Ectodermal cell (in vitro differentiated cells): Measurements from ENCODE around the gene CRY2.
"Not testable (repeated sequence)": the region's sequence is repeated elsewhere in the genome, so short reads cannot be mapped to it uniquely, and the experiment has no call there.

Source experiments
- H3K27ac ChIP-seq: 2 replicates; pipeline ENCODE4 v1.7.0; 2013; ENCODE audit warnings: mild to moderate bottlenecking, low read depth, low read length; ENCODE audit not compliant: insufficient read depth, poor library complexity, severe bottlenecking
- H3K27me3 ChIP-seq: 2 replicates; pipeline ENCODE4 v1.7.0; 2013; ENCODE audit warnings: mild to moderate bottlenecking, low read length; ENCODE audit not compliant: insufficient read depth, control insufficient read depth, poor library complexity, severe bottlenecking
- H3K36me3 ChIP-seq: one replicate; pipeline ENCODE4 v1.7.0; 2013; ENCODE audit warnings: low read length; ENCODE audit not compliant: control insufficient read depth, insufficient read depth
- H3K4me1 ChIP-seq: one replicate; pipeline ENCODE4 v1.7.0; 2013; ENCODE audit warnings: low read length; ENCODE audit not compliant: control insufficient read depth, insufficient read depth
- H3K4me3 ChIP-seq: 2 replicates; pipeline ENCODE4 v1.7.0; 2013; ENCODE audit warnings: low read depth, low read length, control low read depth; ENCODE audit not compliant: insufficient read depth
- H3K9me3 ChIP-seq: 2 replicates; pipeline ENCODE4 v1.7.0; 2013; ENCODE audit warnings: mild to moderate bottlenecking, low read length, moderate library complexity; ENCODE audit not compliant: control insufficient read depth
- WGBS, 2 experiments: methylation state at CpG; one replicate each; pipeline ENCODE4 v1.1.7; 2013; ENCODE audit warnings: missing lambda C conversion rate in 2 of 2; 5-methylcytosine and 5-hydroxymethylcytosine counted together

Gene CRY2

DNA sequence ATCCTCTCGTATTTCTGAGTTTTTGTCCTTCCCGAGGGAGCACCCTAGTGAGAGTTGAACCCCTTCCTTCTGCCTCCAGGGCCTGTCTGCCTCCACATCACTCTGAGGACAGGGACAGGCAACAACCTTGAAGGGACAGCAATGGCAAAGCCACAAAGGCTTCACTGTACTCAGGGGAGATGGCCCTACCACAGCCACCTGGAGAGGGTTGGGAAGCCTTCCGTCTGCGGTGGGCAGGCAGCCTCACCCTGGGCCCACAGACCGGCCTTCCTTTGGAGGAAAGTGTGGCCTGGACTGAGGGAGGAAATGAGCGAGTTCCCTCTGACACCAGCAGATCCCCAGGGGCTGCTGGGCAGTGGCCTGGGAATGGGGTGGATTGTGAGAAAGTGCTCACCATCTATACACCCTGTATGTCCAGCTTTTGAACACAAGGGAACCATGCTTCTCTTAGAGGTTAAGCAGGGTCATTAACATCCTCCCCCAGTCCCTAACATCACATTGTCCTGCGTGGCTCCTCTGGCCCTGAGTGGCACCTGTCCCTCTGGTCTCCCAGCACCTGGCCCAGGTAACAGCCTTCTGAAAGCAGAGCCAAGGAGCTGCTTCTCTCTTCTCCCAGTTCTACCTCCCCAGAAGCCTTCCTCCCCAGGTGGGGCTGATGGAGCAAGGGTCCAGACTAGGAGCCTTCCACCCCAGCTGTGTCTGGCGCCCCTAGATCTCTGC lies 35.5 kb upstream of the CRY2 start:
- Histone ChIP-seq H3K36me3 (peaks cover 4% of the 10 kb centered on the region), H3K4me1 (peaks cover 2% of the 10 kb centered on the region), H3K27ac (no peak overlapping the region), H3K4me3 (no peak overlapping the region), H3K27me3 (no peaks in the 10 kb centered on the region), H3K9me3 (no peaks in the 10 kb centered on the region)
- WGBS, 2 experiments = 91 to 95% methylated on average over 8 of the region's 8 CpGs

DNA sequence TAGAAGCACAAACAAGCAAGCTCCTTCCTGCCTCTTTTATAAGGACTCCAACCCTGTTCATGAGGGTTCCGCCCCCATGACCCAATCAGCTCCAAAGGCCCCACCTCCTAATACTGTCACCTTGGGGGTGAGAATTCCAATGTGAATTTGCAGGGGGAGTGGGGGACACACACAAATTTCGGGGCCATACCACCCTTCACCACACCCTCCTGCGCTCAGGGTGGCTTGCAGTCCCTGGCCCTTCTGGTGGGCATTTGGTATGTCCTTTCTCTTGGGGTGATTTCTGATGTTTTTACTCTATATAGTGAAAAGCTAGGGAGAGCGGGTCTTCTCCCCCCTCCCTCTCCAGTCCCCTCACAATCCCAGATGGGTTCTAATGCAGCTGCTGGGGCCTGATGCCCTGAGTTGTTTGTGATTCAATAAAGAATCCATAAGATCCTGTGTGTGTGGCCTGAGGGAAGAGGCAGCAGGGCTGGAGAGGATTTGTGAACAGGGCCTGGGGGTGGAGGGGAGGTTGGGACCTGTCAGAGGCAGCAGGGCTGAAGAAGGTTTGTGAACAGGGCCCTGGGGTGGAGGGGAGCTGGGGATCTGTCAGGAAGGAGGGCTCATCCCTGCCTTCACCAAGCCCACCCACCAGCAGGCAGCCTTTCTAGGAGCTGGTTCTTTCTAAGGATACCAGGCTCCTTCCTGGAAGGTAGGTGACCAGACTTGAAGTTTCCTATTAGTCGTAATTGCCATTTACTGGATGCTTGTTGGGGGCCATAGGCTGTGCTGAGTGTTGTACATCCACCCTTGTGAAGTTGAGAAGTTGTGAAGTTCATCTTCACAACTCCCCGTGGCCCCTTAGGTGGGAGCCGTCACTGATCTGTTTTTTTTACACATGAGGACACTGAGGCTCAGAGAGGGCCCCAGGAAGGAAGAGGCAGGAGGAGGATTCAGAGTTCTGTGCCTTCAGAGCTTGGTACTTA lies 34.4 kb upstream of the CRY2 start:
- WGBS, 2 experiments = 78 to 86% methylated on average over 4 to 6 of the region's 7 CpGs

GRCh38 chr11:45815747-45816146 lies 31.5 kb upstream of the CRY2 start:
- Histone ChIP-seq H3K36me3 (peaks cover 4% of the 10 kb centered on the region), H3K4me1 (peaks cover 5% of the 10 kb centered on the region), H3K27me3 (no peaks in the 10 kb centered on the region), H3K9me3 (no peaks in the 10 kb centered on the region), H3K4me3 (no peak overlapping the region), H3K27ac (no peak overlapping the region)
- WGBS, 2 experiments = 87 to 88% methylated on average over 3 of the region's 3 CpGs

More for the DNA sequence above, 34.4 kb upstream of the CRY2 start:
- Histone ChIP-seq H3K36me3 (peaks cover 4% of the 10 kb centered on the region), H3K4me1 (peaks cover 5% of the 10 kb centered on the region), H3K27me3 (no peaks in the 10 kb centered on the region), H3K4me3 (no peak overlapping the region), H3K27ac (no peak overlapping the region), H3K9me3 (no peaks in the 10 kb centered on the region)

DNA sequence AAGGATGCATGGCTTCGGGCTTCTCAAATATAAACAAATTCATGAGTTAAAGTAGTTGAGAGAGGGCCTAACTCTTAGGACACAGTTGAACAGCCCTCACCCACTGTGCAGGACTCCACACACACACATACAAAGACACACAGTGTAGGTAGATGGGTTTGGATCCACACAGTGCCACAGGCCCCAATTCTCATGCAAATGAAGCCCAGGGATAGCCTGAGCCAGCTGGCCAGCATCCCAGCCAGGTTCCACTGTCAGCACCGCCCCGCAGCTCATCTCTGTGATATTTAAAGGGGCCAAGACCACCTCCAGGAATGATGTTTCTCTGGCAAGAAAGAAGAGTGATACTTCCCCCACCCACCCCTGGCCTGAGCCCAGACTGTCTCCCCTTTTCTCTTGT lies 30.7 kb upstream of the CRY2 start:
- H3K27me3 ChIP-seq = no peaks in the 10 kb centered on the region
- peaks cover 5% of the 10 kb centered on the region for H3K4me1 ChIP-seq
- no peak overlapping the region for H3K27ac ChIP-seq
- H3K36me3 ChIP-seq = peaks cover 4% of the 10 kb centered on the region
- H3K4me3 ChIP-seq = no peak overlapping the region
- H3K9me3 ChIP-seq = no peaks in the 10 kb centered on the region
- WGBS, 2 experiments = 10 to 12% methylated on average over 3 of the region's 3 CpGs

- Histone ChIP-seq H3K27me3 (no peaks in the 10 kb centered on the region), H3K4me3 (no peak overlapping the region), H3K36me3 (no peaks in the 10 kb centered on the region), H3K27ac (no peak overlapping the region), H3K9me3 (no peaks in the 10 kb centered on the region), H3K4me1 (peaks cover 5% of the 10 kb centered on the region)
- WGBS, 2 experiments = 90 to 94% methylated on average over 7 of the region's 7 CpGs
These were observed 30.1 kb upstream of the CRY2 start for GRCh38 chr11:45817191-45817590.

DNA sequence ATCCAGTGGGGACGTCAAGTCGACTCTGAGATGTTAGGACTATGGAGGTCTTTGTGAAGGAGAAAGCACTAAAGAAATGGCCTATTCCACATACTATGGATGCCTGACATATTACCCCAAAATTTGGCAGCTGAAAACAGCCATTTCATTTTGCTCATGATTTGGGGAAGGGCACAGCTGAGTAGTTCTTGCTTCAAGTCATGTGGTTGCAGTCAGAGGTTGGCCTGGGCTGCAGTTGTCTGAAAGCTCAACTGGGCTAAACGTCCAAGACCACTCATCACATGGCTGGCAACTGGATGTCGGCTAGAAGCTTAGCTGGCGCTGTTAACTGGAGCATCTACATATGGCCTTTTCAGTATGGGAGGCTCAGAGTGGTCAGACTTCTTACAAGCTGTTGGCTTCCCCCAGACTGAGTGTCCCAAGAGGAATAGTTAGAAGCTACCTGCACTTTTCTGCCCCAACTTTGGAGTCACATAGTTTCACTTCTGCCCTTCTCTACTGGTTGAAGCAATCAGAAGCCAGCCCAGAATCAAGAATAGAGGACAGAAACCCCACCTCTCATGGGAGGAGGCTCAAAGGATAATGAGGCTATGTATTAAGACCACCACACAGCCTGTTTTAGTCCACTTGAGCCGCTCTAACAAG lies 28.2 kb upstream of the CRY2 start:
- WGBS, 2 experiments = 93 to 94% methylated on average over 6 of the region's 6 CpGs
- Histone ChIP-seq H3K4me3 (no peak overlapping the region), H3K27ac (no peak overlapping the region), H3K36me3 (no peaks in the 10 kb centered on the region), H3K4me1 (peaks cover 5% of the 10 kb centered on the region), H3K27me3 (no peaks in the 10 kb centered on the region), H3K9me3 (no peaks in the 10 kb centered on the region)

DNA sequence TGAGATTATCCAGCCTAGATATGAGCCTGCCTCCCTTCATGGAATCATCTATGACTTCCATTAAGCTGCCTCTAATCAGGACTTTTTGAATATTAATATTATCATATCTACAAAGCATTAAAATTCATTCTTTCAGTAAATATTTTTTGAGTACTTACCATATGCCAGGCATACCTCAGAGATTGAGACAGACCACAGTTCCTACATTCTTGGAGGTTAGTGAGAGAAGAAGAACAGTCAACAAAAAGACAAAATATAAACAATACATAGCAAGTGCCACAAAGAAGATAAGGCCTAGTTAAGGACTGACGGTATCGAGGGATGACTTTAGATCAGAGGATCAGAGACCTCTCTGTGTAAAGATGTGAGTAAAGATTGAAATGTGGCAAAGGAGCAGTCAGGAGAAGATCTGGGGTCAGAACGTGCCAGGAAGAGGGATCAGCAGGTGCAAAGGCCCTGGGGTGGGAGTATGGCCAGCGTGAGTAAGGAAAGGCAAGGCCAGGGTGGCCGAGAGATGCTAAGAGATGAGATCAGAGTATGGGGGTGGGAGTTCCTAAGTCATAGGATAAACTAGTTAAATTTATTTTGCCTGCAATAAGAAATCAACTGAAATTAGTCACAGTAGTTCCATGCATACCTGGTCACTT lies 26.9 kb upstream of the CRY2 start:
- Histone ChIP-seq H3K9me3 (no peaks in the 10 kb centered on the region), H3K27ac (no peak overlapping the region), H3K36me3 (no peaks in the 10 kb centered on the region), H3K4me3 (no peak overlapping the region), H3K4me1 (peaks cover 5% of the 10 kb centered on the region), H3K27me3 (no peaks in the 10 kb centered on the region)
- WGBS, 2 experiments = 92 to 94% methylated on average over 5 of the region's 5 CpGs

GRCh38 chr11:45826492-45826891 lies 20.8 kb upstream of the CRY2 start:
- not testable (repeated sequence) for H3K9me3 ChIP-seq, H3K27me3 ChIP-seq, H3K27ac ChIP-seq, H3K4me3 ChIP-seq, H3K36me3 ChIP-seq, H3K4me1 ChIP-seq
- 29 to 40% methylated on average over 7 of the region's 7 CpGs for WGBS, 2 experiments

DNA sequence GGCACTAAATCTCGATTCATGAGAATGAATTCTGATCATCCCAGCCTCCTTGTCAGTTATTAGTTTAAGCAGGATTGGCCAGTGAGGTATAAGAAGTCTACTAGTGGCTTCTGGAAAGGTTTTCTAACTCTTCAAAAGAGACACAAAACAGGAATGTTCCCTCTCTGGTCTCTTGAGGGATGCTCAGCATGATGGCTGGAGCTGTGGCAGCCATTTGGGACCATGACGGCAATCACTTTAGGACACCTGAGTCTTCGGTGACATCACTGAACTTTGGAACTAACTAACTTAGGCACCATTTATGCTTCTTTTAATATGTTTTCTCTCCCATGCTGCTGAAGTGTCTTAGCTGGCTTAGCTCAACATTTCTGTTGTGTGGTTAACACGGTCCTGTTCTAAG lies 20.2 kb upstream of the CRY2 start:
- Histone ChIP-seq H3K9me3 (no peaks in the 10 kb centered on the region), H3K27me3 (no peaks in the 10 kb centered on the region), H3K4me3 (no peak overlapping the region), H3K36me3 (no peaks in the 10 kb centered on the region), H3K27ac (no peak overlapping the region), H3K4me1 (no peaks in the 10 kb centered on the region)
- WGBS, 2 experiments = 95 to 97% methylated on average over 4 of the region's 4 CpGs
